HG03280 (cell line): ENCODE results near the gene RAVER2.

Experiments
- ATAC-seq: cut with Tn5 transposase; IDR thresholded peaks from one replicate; pipeline ENCODE4 v1.9.1; 2021; ENCODE audit warnings: mild to moderate bottlenecking, moderate library complexity; ENCODE audit not compliant: unreplicated experiment

The RAVER2 gene

GRCh38 chr1:64873576-64873975 is 128.7 kb downstream of the RAVER2 start:
- no peak for ATAC-seq

GRCh38 chr1:64874666-64875065 is 129.8 kb downstream of the RAVER2 start:
- ATAC-seq = no peak

GRCh38 chr1:64875101-64875500 is 130.2 kb downstream of the RAVER2 start:
- no peak for ATAC-seq

- no peak for ATAC-seq
Observed at GRCh38 chr1:64875606-64876005, 130.7 kb downstream of the RAVER2 start.

- ATAC-seq = no peak
Observed at GRCh38 chr1:64877151-64877550, 132.3 kb downstream of the RAVER2 start.

- no peak for ATAC-seq
Observed at GRCh38 chr1:64877598-64877997, 132.7 kb downstream of the RAVER2 start.

- ATAC-seq = no peak
Observed at GRCh38 chr1:64878090-64878489, 133.2 kb downstream of the RAVER2 start.

GRCh38 chr1:64878931-64879611 is 134.2 kb downstream of the RAVER2 start:
- no peak for ATAC-seq

GRCh38 chr1:64880449-64880848 is 135.6 kb downstream of the RAVER2 start:
- no peak for ATAC-seq

GRCh38 chr1:64881281-64881680 is 136.4 kb downstream of the RAVER2 start:
- no peak for ATAC-seq
